SK-N-SH (cell line): Measurements from ENCODE around the gene WBP1L. TPM values are rescaled to one million over a fixed set of nuclear protein-coding genes. Genes with fewer than 3 reads are reported as not detected.
A peak's percentile ranks its signal among the peaks of the same experiment; 100 is the strongest.

Source experiments
- CTCF ChIA-PET: fragments of 300-600, 350-600 bp; formaldehyde crosslinking; extraction: SDS; loops from one replicate; lab custom pipeline; 2021; lab: Yijun Ruan, JAX
- POLR2A ChIA-PET: fragments of 350-600 bp; sonication (Branson Sonifier 250); formaldehyde crosslinking; extraction: SDS; loops from one replicate; lab custom pipeline; 2020; ENCODE audit warnings: antibody characterized with exemption, inconsistent platforms; lab: Yijun Ruan, JAX
- DNase-seq: peaks from one replicate; pipeline ENCODE4 v3.0.0; 2012
- H2AFZ ChIP-seq: fragments of 200-600 bp; sonication (generic); 2 replicates; pipeline ENCODE4 v1.8.1; 2016; ENCODE audit warnings: antibody characterized with exemption, mild to moderate bottlenecking, low read depth
- H3F3A ChIP-seq: fragments of 200-600 bp; sonication (generic); replicated peaks from 2 replicates; pipeline ENCODE3; 2016; ENCODE audit warnings: antibody characterized with exemption, mild to moderate bottlenecking; ENCODE audit not compliant: insufficient read depth
- H3K27ac ChIP-seq, 2 experiments: fragments of 200-500 bp in 1 of 2; fragments of 200-600 bp in 1 of 2; sonication (Bioruptor generic) in 1 of 2; sonication (generic), shearing (Covaris generic) in 1 of 2; 2 replicates each; pipeline versions ENCODE4 v1.5.1 to v1.6.1; 2014 to 2016; ENCODE audit warnings: low read depth in 2 of 2, inconsistent platforms in 1 of 2, low read length in 1 of 2, mild to moderate bottlenecking in 1 of 2, mixed read lengths in 1 of 2
- H3K27me3 ChIP-seq: fragments of 200-600 bp; sonication (generic), shearing (Covaris generic); 2 replicates; pipeline ENCODE4 v1.6.1; 2016; ENCODE audit warnings: mixed run types; ENCODE audit not compliant: insufficient read depth
- H3K36me3 ChIP-seq, 2 experiments: fragments of 200-500 bp in 1 of 2; fragments of 200-600 bp in 1 of 2; sonication (Bioruptor generic) in 1 of 2; sonication (generic) in 1 of 2; replicated peaks in 1 of 2; 2 replicates each; pipeline versions ENCODE3 to v1.5.1; 2014 to 2016; ENCODE audit warnings: low read length in 1 of 2, mild to moderate bottlenecking in 1 of 2; ENCODE audit not compliant: insufficient read depth in 2 of 2, control insufficient read depth in 1 of 2
- H3K4me1 ChIP-seq, 2 experiments: fragments of 200-500 bp in 1 of 2; fragments of 200-600 bp in 1 of 2; sonication (Bioruptor generic) in 1 of 2; sonication (generic), shearing (Covaris generic) in 1 of 2; 2 replicates each; pipeline versions ENCODE4 v1.5.1 to v1.6.1; 2014 to 2016; ENCODE audit warnings: low read depth in 1 of 2, low read length in 1 of 2, mixed run types in 1 of 2; ENCODE audit not compliant: insufficient read depth in 2 of 2, control insufficient read depth in 1 of 2
- H3K4me2 ChIP-seq: fragments of 200-600 bp; sonication (generic), shearing (Covaris generic); 2 replicates; pipeline ENCODE4 v1.6.1; 2017; ENCODE audit warnings: mixed run types
- H3K4me3 ChIP-seq, 2 experiments: fragments of 200-500 bp in 1 of 2; fragments of 200-600 bp in 1 of 2; sonication (Bioruptor generic) in 1 of 2; sonication (generic), shearing (Covaris generic) in 1 of 2; 2 replicates each; pipeline versions ENCODE4 v1.5.1 to v1.8.1; 2014 to 2016; ENCODE audit warnings: low read depth in 2 of 2, inconsistent platforms in 1 of 2, low read length in 1 of 2, mild to moderate bottlenecking in 1 of 2, mixed read lengths in 1 of 2, moderate library complexity in 1 of 2
- H3K79me2 ChIP-seq: fragments of 200-600 bp; sonication (generic); 2 replicates; pipeline ENCODE4 v1.8.1; 2017; ENCODE audit warnings: mild to moderate bottlenecking; ENCODE audit not compliant: insufficient read depth
- H3K9ac ChIP-seq: fragments of 200-600 bp; sonication (generic); 2 replicates; pipeline ENCODE4 v1.6.1; 2017; ENCODE audit warnings: mixed run types
- H3K9me2 ChIP-seq: fragments of 200-600 bp; sonication (generic); 2 replicates; pipeline ENCODE4 v1.6.1; 2017; ENCODE audit warnings: mixed run types
- H3K9me3 ChIP-seq: fragments of 200-600 bp; sonication (generic); 2 replicates; pipeline ENCODE4 v1.6.1; 2017; ENCODE audit warnings: mixed run types, mild to moderate bottlenecking, moderate library complexity
- H4K20me1 ChIP-seq: fragments of 200-600 bp; sonication (generic); 2 replicates; pipeline ENCODE4 v1.6.1; 2017; ENCODE audit warnings: mild to moderate bottlenecking, mixed run types; ENCODE audit not compliant: insufficient read depth
- CHD2 ChIP-seq: fragments of 150-350 bp; IDR thresholded peaks from 2 replicates; pipeline ENCODE4 v1.6.1; 2018; ENCODE audit warnings: low read length; ENCODE audit not compliant: partially characterized antibody
- CTCF ChIP-seq: fragments of 200-600 bp; sonication (generic); IDR thresholded peaks from 2 replicates; pipeline ENCODE4 v1.6.1; 2017; ENCODE audit warnings: antibody characterized with exemption, mild to moderate bottlenecking, moderate library complexity
- MAX ChIP-seq: IDR thresholded peaks from 2 replicates; pipeline ENCODE4 v1.4.0; 2012; ENCODE audit warnings: low read depth
- MEF2A ChIP-seq: IDR thresholded peaks from 2 replicates; pipeline ENCODE4 v1.4.0; 2012; ENCODE audit warnings: low read depth, borderline replicate concordance
- PBX3 ChIP-seq: IDR thresholded peaks from 2 replicates; pipeline ENCODE4; 2012
- POLR2AphosphoS5 ChIP-seq: IDR thresholded peaks from 2 replicates; pipeline ENCODE4 v1.6.1; 2012; ENCODE audit warnings: low read depth, low read length
- RCOR1 ChIP-seq: fragments of 150-350 bp; IDR thresholded peaks from 2 replicates; pipeline ENCODE4 v1.6.1; 2017; ENCODE audit warnings: antibody characterized with exemption, low read length
- REST ChIP-seq: IDR thresholded peaks from 2 replicates; pipeline ENCODE4 v1.6.1; 2012; ENCODE audit warnings: mild to moderate bottlenecking, low read depth, low read length, moderate library complexity
- SMC3 ChIP-seq: IDR thresholded peaks from 2 replicates; pipeline ENCODE4 v1.6.1; 2012; ENCODE audit warnings: low read depth, low read length, improper control_type of control experiment
- TCF12 ChIP-seq: IDR thresholded peaks from 2 replicates; pipeline ENCODE4 v1.4.0; 2012
- WGBS: methylation state at CpG from one replicate; pipeline ENCODE4 v1.1.6; 2017; ENCODE audit warnings: low lambda C conversion rate; 5-methylcytosine and 5-hydroxymethylcytosine counted together
- polyA plus RNA-seq, 3 experiments: library from polyadenylated mRNA; depleted of rRNA; stranded (reverse); fragments of >200 nt; gene quantifications; 2 replicates each; pipeline ENCODE4 v1.2.3, GENCODE V29; 2012

WBP1L gene
- polyA plus RNA-seq, 1 of the 3 experiments (the other 2 are of a cell fraction), result 22.8 TPM

- Histone ChIP-seq H3K4me1 (peaks cover 8 to 13% of the 10 kb centered on the region in 2 experiments; a peak in 2 of 4 replicates), H3K79me2 (peaks cover 52% of the 10 kb centered on the region), H3K4me2 (peak overlapping the region; percentile 16; the same call in 1 of the 2 replicates), H3K36me3 (no peaks in the 10 kb centered on the region), H3K9ac (no peak overlapping the region), H3K27ac (peak overlapping the region; percentile 29 to 62), H3K9me3 (no peaks in the 10 kb centered on the region), H4K20me1 (peaks cover 5% of the 10 kb centered on the region; the same call in 1 of the 2 replicates), H3F3A (peaks cover 8% of the 10 kb centered on the region), H2AFZ (no peak overlapping the region), H3K4me3 (no peak overlapping the region), H3K9me2 (no peaks in the 10 kb centered on the region), H3K27me3 (no peaks in the 10 kb centered on the region)
- peak; percentile 60 for TF ChIP-seq PBX3
- TF ChIP-seq TCF12, result peak; percentile 45; the same call in 1 of the 2 replicates
- TF ChIP-seq MEF2A, result no peak
- 0 out of 2 replicates have a peak, but pooled peaks have one; percentile 19 for TF ChIP-seq POLR2AphosphoS5
- POLR2A ChIA-PET, result interaction anchor here (1.1 kb wide), 2 partner anchors 11 to 17 kb away, joined by 3 read pairs; no protein-coding TSS in a partner anchor
- CTCF ChIA-PET, result no interaction called here
- no peak for DNase-seq
- 48% methylated on average over 6 of the region's 6 CpGs for WGBS
Measured at GRCh38 chr10:102764470-102765161, 20.9 kb downstream of the WBP1L start.

GRCh38 chr10:102765336-102765735 lies 21.6 kb downstream of the WBP1L start:
- Histone ChIP-seq H3K9ac (no peak overlapping the region), H4K20me1 (peaks cover 11% of the 10 kb centered on the region; the same call in 1 of the 2 replicates)

More at GRCh38 chr10:102765336-102765735, 21.6 kb downstream of the WBP1L start:
- H3K4me3 ChIP-seq, result no peak overlapping the region
- ChIA-PET POLR2A (interaction anchor here (1.1 kb wide), 1 partner anchor 17 kb away, joined by 3 read pairs; no protein-coding TSS in a partner anchor), CTCF (no interaction called here)
- H3K4me1 ChIP-seq, result peaks cover 8 to 19% of the 10 kb centered on the region in 2 experiments; a peak in 2 of 4 replicates
- DNase-seq, result no peak
- TF ChIP-seq MAX (no peak), REST (no peak), SMC3 (no peak), CHD2 (no peak), CTCF (no peak), RCOR1 (no peak)
- H3K9me2 ChIP-seq, result no peaks in the 10 kb centered on the region
- no peaks in the 10 kb centered on the region for H3K36me3 ChIP-seq
- H2AFZ ChIP-seq, result no peak overlapping the region
- H3K79me2 ChIP-seq, result peaks cover 45% of the 10 kb centered on the region
- no peaks in the 10 kb centered on the region for H3K27me3 ChIP-seq
- no peak overlapping the region for H3K4me2 ChIP-seq
- H3K27ac ChIP-seq, result peak overlapping the region in 1 of 2 experiments; percentile 62; a peak in 1 of 4 replicates
- 89% methylated on average over 7 of the region's 7 CpGs for WGBS
- H3K9me3 ChIP-seq, result no peaks in the 10 kb centered on the region
- H3F3A ChIP-seq, result peaks cover 8% of the 10 kb centered on the region
